Esophagus squamous epithelium (tissue), 4 donors: ENCODE data around the gene KIF5C.

Source experiments
- POLR2A ChIP-seq, 4 donors: fragments of 450-650 bp; IDR thresholded peaks; one replicate each; pipeline ENCODE4 v1.6.1; 2017; ENCODE audit warnings: antibody characterized with exemption in 4 of 4, mild to moderate bottlenecking in 4 of 4, moderate library complexity in 3 of 4
- TF ChIP-seq, protein P1 (sequence below), 6 experiments: fragments of 450-650 bp in 4 of 6; fragments of 200-600 bp in 2 of 6; sonication (generic) in 2 of 6; IDR thresholded peaks; one replicate each; pipeline ENCODE4 v1.5.1; 2016 to 2019; ENCODE audit warnings: antibody characterized with exemption in 6 of 6, mild to moderate bottlenecking in 4 of 6, moderate library complexity in 4 of 6

DNA sequence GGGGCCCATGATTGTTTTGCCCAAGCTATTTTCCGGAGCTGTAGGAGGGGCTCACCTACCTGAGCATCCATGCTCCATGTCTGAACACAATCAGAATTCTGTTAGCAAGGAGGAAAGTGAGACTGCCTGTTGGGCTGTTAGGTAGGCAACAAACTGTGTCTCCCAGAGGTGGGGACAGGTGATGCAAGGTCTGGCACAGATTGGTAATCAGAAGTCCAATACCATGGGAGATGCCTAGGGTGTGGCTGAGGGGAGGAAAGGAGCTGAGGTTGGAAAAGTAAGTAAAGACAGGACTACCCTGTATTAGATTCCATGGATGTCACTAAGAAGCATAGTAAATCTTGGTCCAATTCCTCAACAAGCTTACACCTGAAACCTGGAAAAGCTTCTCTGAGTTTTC is 166.5 kb downstream of the KIF5C start:
- TF ChIP-seq, protein P1, sequence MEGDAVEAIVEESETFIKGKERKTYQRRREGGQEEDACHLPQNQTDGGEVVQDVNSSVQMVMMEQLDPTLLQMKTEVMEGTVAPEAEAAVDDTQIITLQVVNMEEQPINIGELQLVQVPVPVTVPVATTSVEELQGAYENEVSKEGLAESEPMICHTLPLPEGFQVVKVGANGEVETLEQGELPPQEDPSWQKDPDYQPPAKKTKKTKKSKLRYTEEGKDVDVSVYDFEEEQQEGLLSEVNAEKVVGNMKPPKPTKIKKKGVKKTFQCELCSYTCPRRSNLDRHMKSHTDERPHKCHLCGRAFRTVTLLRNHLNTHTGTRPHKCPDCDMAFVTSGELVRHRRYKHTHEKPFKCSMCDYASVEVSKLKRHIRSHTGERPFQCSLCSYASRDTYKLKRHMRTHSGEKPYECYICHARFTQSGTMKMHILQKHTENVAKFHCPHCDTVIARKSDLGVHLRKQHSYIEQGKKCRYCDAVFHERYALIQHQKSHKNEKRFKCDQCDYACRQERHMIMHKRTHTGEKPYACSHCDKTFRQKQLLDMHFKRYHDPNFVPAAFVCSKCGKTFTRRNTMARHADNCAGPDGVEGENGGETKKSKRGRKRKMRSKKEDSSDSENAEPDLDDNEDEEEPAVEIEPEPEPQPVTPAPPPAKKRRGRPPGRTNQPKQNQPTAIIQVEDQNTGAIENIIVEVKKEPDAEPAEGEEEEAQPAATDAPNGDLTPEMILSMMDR (IDR thresholded peaks at IDR 0.05) = no peak
- TF ChIP-seq POLR2A (IDR thresholded peaks at IDR 0.05) = no peak
